Ovary (tissue), 9 donors: Measurements from ENCODE around the gene HUNK. TPM values are rescaled to one million over a fixed set of nuclear protein-coding genes. Genes with fewer than 3 reads are reported as not detected.

Experiments
- DNase-seq, 5 donors: peaks; one replicate each; pipeline ENCODE4 v3.0.0-alpha.2; 2019 to 2020
- H3K27ac ChIP-seq, 2 donors: fragments of 200-600 bp; one replicate each; pipeline versions ENCODE4 v1.5.1 to v1.8.0; 2019 to 2022
- H3K27me3 ChIP-seq: fragments of 200-600 bp; one replicate; pipeline ENCODE4 v1.8.0; 2022
- H3K36me3 ChIP-seq: fragments of 200-600 bp; sonication (generic); one replicate; pipeline ENCODE4 v1.5.1; 2019
- H3K4me1 ChIP-seq: one replicate; pipeline ENCODE4 v1.8.1; 2013; ENCODE audit warnings: mild to moderate bottlenecking, moderate library complexity; ENCODE audit not compliant: insufficient read depth
- H3K4me3 ChIP-seq: fragments of 200-600 bp; sonication (generic); one replicate; pipeline ENCODE4 v1.5.1; 2017
- H3K9me3 ChIP-seq, 2 donors: fragments of 200-600 bp in 1 of 2; sonication (generic) in 1 of 2; one replicate each; pipeline versions ENCODE4 v1.5.1 to v1.8.1; 2013 to 2019; ENCODE audit warnings: mild to moderate bottlenecking in 1 of 2, moderate library complexity in 1 of 2
- CTCF ChIP-seq, 3 donors: fragments of 450-650 bp in 2 of 3; fragments of 200-600 bp in 1 of 3; IDR thresholded peaks; one replicate each; pipeline versions ENCODE4 v1.5.1 to v1.8.0; 2016 to 2022; ENCODE audit warnings: antibody characterized with exemption in 3 of 3, mild to moderate bottlenecking in 1 of 3
- EP300 ChIP-seq: sonication (generic); formaldehyde crosslinking; IDR thresholded peaks from one replicate; pipeline ENCODE4 v1.6.1; 2017; ENCODE audit warnings: antibody characterized with exemption
- POLR2A ChIP-seq: fragments of 450-650 bp; IDR thresholded peaks from one replicate; pipeline ENCODE4 v1.6.1; 2017; ENCODE audit warnings: antibody characterized with exemption, mild to moderate bottlenecking, moderate library complexity
- WGBS, 3 donors: extraction: QIAGEN DNeasy Blood & Tissue Kit in 1 of 3; methylation state at CpG; one replicate each; pipeline versions ENCODE4 v1.1.5 to v1.1.7; 2013 to 2017; 5-methylcytosine and 5-hydroxymethylcytosine counted together
- intact Hi-C, 4 donors: fragments of 100-400 bp; cut with DNase I; formaldehyde crosslinking; loops; one replicate each; pipeline versions ENCODE4 v1.11.0 to v1.15.1; 2022 to 2023
- polyA plus RNA-seq, 2 donors: library from polyadenylated mRNA; stranded (reverse); fragments of 200-250 nt in 1 of 2; fragments of 350-450 nt in 1 of 2; fragmentation: Illumina TruSeq in 1 of 2; extraction: RNeasy Lipid Tissue Mini Kit (QIAGEN cat#74804) in 1 of 2; gene quantifications; one replicate each; pipeline ENCODE4 v1.2.3, GENCODE V29; 2013 to 2014
- total RNA-seq, 7 donors: library from RNA; depleted of rRNA in 2 of 7; stranded (reverse); fragments of >200 nt in 2 of 7; fragmentation: NEBNext Ultra II Directional in 3 of 7; extraction: Animal tissue kit (Norgen Biotek cat#: 25700) in 3 of 7; gene quantifications; one replicate each; pipeline versions ENCODE4 v1.1.0 to v1.2.4, GENCODE V29; 2016 to 2023
- donor health status: DM: no; HTN: no; CAD: no; lungs with moderate emphysema.
- donor health status: DM: no; HTN: no; CAD: no.
- donor health status: Bipolar disorder and iron deficiency.
- donor health status: DM: yes; HTN: yes; CAD: no.
- donor health status: DM: no; HTN: no; CAD: no.
- donor health status: DM: yes; HTN: yes; CAD: no.

Gene HUNK
- total and polyA plus RNA-seq, 9 donors = under 0.01 to 4.9 (median 1.6) TPM

GRCh38 chr21:31837618-31838390 lies 35.0 kb upstream of the HUNK start:
- TF ChIP-seq CTCF (IDR thresholded peaks at IDR 0.05) (no peak), EP300 (no peak), POLR2A (no peak)
- H3K27me3 ChIP-seq = no peaks in the 10 kb centered on the region
- H3K36me3 ChIP-seq = no peaks in the 10 kb centered on the region
- no peak for DNase-seq
- no peaks in the 10 kb centered on the region for H3K4me1 ChIP-seq
- H3K4me3 ChIP-seq = no peak overlapping the region
- 86 to 93% (median 87%) methylated on average over 3 of the region's 3 CpGs for whole genome bisulfite sequencing, 3 donors
- intact Hi-C loops = no loop called here
- no peak overlapping the region for H3K27ac ChIP-seq
- H3K9me3 ChIP-seq = no peaks in the 10 kb centered on the region

DNA sequence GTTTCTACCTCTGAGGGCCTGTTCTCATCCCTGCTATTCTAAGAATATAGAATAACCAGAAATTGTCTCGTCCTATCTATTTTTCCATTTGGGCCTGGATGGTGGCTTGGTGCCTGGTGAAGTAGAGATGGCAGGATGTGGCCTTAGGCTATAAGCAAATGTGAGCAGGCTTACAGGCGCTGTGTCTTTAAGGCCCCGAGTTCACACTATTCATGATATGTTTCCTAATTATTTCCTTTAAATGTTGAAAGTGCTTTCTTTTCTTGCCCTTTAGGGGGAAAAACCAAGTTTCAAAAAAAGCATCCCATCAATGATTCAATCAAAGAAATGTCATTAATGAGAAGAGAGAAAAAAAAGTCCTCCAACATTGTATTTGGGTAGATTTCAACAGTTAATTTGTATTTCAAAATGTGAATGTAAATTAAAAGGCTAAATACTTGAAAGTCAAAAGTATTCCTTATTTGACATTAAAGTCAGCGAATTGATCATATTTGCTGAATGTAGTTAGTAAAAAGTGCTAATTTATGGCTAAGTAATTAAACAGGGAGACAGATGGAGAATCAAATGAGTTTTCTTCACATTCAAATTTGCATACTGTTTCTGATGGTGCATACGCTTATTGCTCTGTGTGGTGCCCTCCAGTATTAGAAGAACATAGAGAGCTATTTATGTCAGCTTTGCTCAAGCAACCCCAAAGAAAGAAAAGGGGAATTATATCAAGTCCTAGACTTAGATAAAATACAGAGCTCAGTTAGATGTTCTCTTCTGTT lies 34.0 kb upstream of the HUNK start:
- no peak for TF ChIP-seq POLR2A
- no peak for TF ChIP-seq CTCF (IDR thresholded peaks at IDR 0.05)
- no peak for TF ChIP-seq EP300
- no peak overlapping the region for H3K27ac ChIP-seq
- H3K27me3 ChIP-seq = no peaks in the 10 kb centered on the region
- H3K36me3 ChIP-seq = no peaks in the 10 kb centered on the region
- no peaks in the 10 kb centered on the region for H3K9me3 ChIP-seq
- H3K4me1 ChIP-seq = no peaks in the 10 kb centered on the region
- no peak for DNase-seq
- no peak overlapping the region for H3K4me3 ChIP-seq
- intact Hi-C loops = no loop called here
- WGBS, 3 donors = 84 to 89% (median 89%) methylated on average over 5 of the region's 5 CpGs

DNA sequence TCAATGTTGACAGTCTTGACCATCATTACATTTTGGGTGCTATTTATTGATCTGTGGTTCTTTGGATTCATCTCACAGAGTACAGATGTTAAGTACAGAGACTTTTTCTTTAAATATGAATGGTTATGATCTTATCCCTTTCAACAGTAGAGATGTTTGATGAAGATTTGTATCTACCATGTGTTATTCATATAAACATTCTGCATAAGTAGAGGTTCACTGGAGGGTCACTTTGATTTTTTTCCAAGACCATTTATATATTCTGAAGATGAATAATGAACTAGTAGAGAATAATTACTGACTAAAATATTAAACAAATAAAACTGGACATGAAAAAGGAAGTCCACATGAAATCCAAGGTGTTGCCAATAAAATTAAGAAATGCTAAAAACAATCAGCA lies 28.6 kb upstream of the HUNK start:
- Histone ChIP-seq H3K9me3 (no peaks in the 10 kb centered on the region), H3K4me3 (no peak overlapping the region), H3K4me1 (no peaks in the 10 kb centered on the region), H3K36me3 (no peaks in the 10 kb centered on the region), H3K27me3 (no peaks in the 10 kb centered on the region), H3K27ac (no peak overlapping the region)
- DNase-seq = no peak
- intact Hi-C loops = no loop called here
- TF ChIP-seq CTCF (IDR thresholded peaks at IDR 0.05) (no peak), EP300 (no peak), POLR2A (no peak)

DNA sequence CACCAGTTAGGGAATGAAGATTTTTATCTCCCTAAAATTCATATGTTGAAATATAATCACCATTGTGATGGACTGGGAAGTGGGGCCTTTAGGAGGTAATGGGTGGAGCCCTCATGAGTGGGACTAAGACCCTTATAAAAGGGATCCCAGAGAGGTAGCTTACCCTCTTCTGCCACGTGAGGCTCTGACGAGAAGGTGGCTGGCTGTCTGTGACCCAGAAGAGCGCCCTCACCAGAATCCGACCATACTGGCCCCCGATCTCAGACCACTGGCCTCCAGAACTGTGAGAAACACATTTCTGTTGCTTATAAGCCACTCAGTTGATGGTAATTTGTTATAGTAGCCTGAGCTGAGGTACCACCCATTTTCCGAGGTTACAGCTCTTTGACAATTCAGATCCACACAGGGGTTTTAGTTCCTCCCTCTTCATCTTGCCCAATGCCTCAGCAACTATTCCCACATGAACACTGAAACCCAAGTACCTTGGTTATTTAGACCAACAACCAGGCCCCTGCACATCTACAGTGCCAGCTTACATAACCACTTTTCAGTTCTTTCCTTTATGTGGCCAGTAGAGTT lies 27.6 kb upstream of the HUNK start:
- Histone ChIP-seq H3K9me3 (no peaks in the 10 kb centered on the region), H3K36me3 (no peaks in the 10 kb centered on the region), H3K27ac (no peak overlapping the region), H3K4me3 (no peak overlapping the region), H3K4me1 (no peaks in the 10 kb centered on the region), H3K27me3 (no peaks in the 10 kb centered on the region)
- intact Hi-C loops = no loop called here
- no peak for DNase-seq
- TF ChIP-seq EP300 (no peak), CTCF (IDR thresholded peaks at IDR 0.05) (no peak), POLR2A (no peak)
- 68 to 73% (median 70%) methylated on average over 6 of the region's 6 CpGs for WGBS, 3 donors
